ENCODE measurements around the gene LITAF. TPM values are rescaled to one million over a fixed set of nuclear protein-coding genes. Genes with fewer than 3 reads are reported as not detected.

LITAF gene
- total and polyA plus RNA-seq, 2 of the 4 experiments (the other 2 are of a cell fraction) = 113 to 206 TPM

DNA sequence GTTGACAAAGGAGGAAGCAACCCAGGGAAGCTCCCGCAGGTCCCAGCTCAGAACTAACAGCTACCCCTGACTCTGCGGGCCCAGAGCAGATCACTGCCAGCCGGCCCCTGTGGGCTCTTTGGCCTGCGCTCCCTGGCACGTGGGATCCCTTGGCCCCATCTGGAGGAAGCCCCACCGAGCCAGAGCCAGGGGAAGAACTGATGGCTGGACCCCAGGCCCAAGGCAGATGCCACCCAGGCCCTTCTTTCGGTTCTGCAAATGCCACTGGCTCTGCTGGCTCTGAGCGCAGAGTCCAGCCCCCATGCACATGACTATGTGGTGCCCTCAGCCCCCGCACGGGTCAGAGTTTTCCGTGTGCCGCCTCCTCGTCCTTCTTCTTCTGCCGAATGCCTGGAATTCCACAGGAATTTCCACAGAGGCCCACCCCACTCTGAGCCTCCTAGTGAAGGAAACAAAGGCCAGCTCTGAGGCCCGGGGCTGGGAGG is 45.8 kb upstream of the LITAF start:
- peak overlapping the region; percentile 86 for H4K5ac ChIP-seq (ENCODE audit: low read depth, low read length)
- H4K20me1 ChIP-seq (ENCODE audit: insufficient read depth, low read length) = no peaks in the 10 kb centered on the region
- peak overlapping the region; percentile 13 for H3K4me2 ChIP-seq (ENCODE audit: low read depth, low read length)
- H3K56ac ChIP-seq (ENCODE audit: extremely low read depth, insufficient read depth, low read length) = peak overlapping the region; percentile 73; the same call in 1 of the 2 replicates
- H3K4me3 ChIP-seq (ENCODE audit: insufficient read depth, low read depth, low read length) = no peak overlapping the region
- in situ Hi-C loops (cut with MboI; ENCODE audit: low sequenced_read_pairs) (no loop called here), intact Hi-C loops (cut with micrococcal nuclease) (no loop called here), dilution Hi-C loops (cut with HindIII; ENCODE audit: low sequenced_read_pairs, unreplicated experiment) (no loop called here)
- peaks cover 12% of the 10 kb centered on the region for H3K9me1 ChIP-seq (ENCODE audit: insufficient read depth, low read length)
- peak overlapping the region; percentile 100 for H2AK5ac ChIP-seq (ENCODE audit: low read depth, low read length)
- H3K9me3 ChIP-seq (ENCODE audit: control insufficient read depth, insufficient read depth, low read length) = no peaks in the 10 kb centered on the region
- H3K27me3 ChIP-seq (ENCODE audit: control insufficient read depth, insufficient read depth, low read length) = no peaks in the 10 kb centered on the region
- peak overlapping the region; percentile 93 for H2AFZ ChIP-seq (replicated peaks; ENCODE audit: low read length, poor library complexity)
- H3K4me1 ChIP-seq (ENCODE audit: control insufficient read depth, insufficient read depth, low read length) = peaks cover 36% of the 10 kb centered on the region
- no peaks in the 10 kb centered on the region for H3K36me3 ChIP-seq (ENCODE audit: control insufficient read depth, insufficient read depth, low read length)
- no peaks in the 10 kb centered on the region; a peak in 1 of 4 replicates for H3K79me1 ChIP-seq (ENCODE audit: low read depth in 1 of 2, low read length in 2 of 2)
- H2BK15ac ChIP-seq (ENCODE audit: low read depth, low read length) = peak overlapping the region; percentile 100
- peak overlapping the region; percentile 85 for H2AK9ac ChIP-seq (replicated peaks; ENCODE audit: low read depth, low read length, poor library complexity)
- H3K14ac ChIP-seq (replicated peaks; ENCODE audit: low read depth, low read length) = peak overlapping the region; percentile 98
- ChIA-PET CTCF (no interaction called here), POLR2A (ENCODE audit: unreplicated experiment) (no interaction called here)
- WGBS, 2 experiments (ENCODE audit: extremely low coverage in 2 of 2, insufficient read length in 1 of 2) = 18% methylated on average over 10 of the region's 15 CpGs; no CpG with 5 or more reads in 1 of the 2 experiments
- H4K91ac ChIP-seq (ENCODE audit: insufficient read depth, low read depth, low read length) = peak overlapping the region; percentile 100
- H2BK20ac ChIP-seq (ENCODE audit: low read depth, low read length) = peak overlapping the region; percentile 100
- peak overlapping the region; percentile 100 for H3K4ac ChIP-seq (ENCODE audit: low read depth, low read length)
- DNase-seq (peak; percentile 93), ATAC-seq (ENCODE audit: low read depth) (peak; percentile 94)
- peak overlapping the region; percentile 98 for H3K27ac ChIP-seq (ENCODE audit: insufficient read depth, low read length)
- peak overlapping the region; percentile 85 for H3K18ac ChIP-seq (ENCODE audit: low read depth, low read length)
- H3K9ac ChIP-seq (ENCODE audit: low read depth, low read length) = peak overlapping the region; percentile 40
- H2BK120ac ChIP-seq (ENCODE audit: low read depth, low read length) = peak overlapping the region; percentile 100
- H4K8ac ChIP-seq (ENCODE audit: low read depth in 2 of 2, low read length in 2 of 2) = peak overlapping the region; percentile 88 to 99
- peak; percentile 99 for TF ChIP-seq BHLHE40 (IDR thresholded peaks at IDR 0.05; ENCODE audit: low read depth, low read length)
- no peak for TF ChIP-seq SMC3 (IDR thresholded peaks at IDR 0.05; ENCODE audit: low read depth, low read length)
- no peak for TF ChIP-seq CHD1 (IDR thresholded peaks at IDR 0.05; ENCODE audit: low read depth, low read length)
- TF ChIP-seq, protein P1, sequence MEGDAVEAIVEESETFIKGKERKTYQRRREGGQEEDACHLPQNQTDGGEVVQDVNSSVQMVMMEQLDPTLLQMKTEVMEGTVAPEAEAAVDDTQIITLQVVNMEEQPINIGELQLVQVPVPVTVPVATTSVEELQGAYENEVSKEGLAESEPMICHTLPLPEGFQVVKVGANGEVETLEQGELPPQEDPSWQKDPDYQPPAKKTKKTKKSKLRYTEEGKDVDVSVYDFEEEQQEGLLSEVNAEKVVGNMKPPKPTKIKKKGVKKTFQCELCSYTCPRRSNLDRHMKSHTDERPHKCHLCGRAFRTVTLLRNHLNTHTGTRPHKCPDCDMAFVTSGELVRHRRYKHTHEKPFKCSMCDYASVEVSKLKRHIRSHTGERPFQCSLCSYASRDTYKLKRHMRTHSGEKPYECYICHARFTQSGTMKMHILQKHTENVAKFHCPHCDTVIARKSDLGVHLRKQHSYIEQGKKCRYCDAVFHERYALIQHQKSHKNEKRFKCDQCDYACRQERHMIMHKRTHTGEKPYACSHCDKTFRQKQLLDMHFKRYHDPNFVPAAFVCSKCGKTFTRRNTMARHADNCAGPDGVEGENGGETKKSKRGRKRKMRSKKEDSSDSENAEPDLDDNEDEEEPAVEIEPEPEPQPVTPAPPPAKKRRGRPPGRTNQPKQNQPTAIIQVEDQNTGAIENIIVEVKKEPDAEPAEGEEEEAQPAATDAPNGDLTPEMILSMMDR (conservative IDR thresholded peaks at IDR 0.05; ENCODE audit: low read depth, low read length) = 0 out of 2 replicates have a peak, but pooled peaks have one; percentile 6
- TF ChIP-seq RFX5 (IDR thresholded peaks at IDR 0.05; ENCODE audit: low read depth, low read length) = no peak
- peak; percentile 92 for TF ChIP-seq MAZ (IDR thresholded peaks at IDR 0.05; ENCODE audit: borderline replicate concordance, low read depth, low read length)
- TF ChIP-seq USF2 (IDR thresholded peaks at IDR 0.05; ENCODE audit: low read depth, low read length) = peak; percentile 62
- no peak for TF ChIP-seq ELK1 (IDR thresholded peaks at IDR 0.05; ENCODE audit: borderline replicate concordance, low read depth, low read length)
- peak; percentile 51 for TF ChIP-seq RCOR1 (IDR thresholded peaks at IDR 0.05; ENCODE audit: insufficient replicate concordance, low read length)
- no peak for TF ChIP-seq FOS (IDR thresholded peaks at IDR 0.05; ENCODE audit: low read depth, low read length)
- TF ChIP-seq RAD21 (IDR thresholded peaks at IDR 0.05; ENCODE audit: low read length) = no peak
- TF ChIP-seq POLR2A (IDR thresholded peaks at IDR 0.05; ENCODE audit: low read depth, low read length) = peak; percentile 66; the same call in 1 of the 2 replicates
- no peak for TF ChIP-seq MXI1 (IDR thresholded peaks at IDR 0.05; ENCODE audit: borderline replicate concordance, low read depth, low read length)
- peak; percentile 55; the same call in 1 of the 2 replicates for TF ChIP-seq CEBPB (IDR thresholded peaks at IDR 0.05; ENCODE audit: low read depth, low read length)
- TF ChIP-seq MAFK (IDR thresholded peaks at IDR 0.05; ENCODE audit: low read depth, low read length) = no peak
- peak; percentile 31; the same call in 1 of the 2 replicates for TF ChIP-seq NFE2L2 (IDR thresholded peaks at IDR 0.05; ENCODE audit: low read depth, low read length)
- no TSS peak for BruUV-seq (replicated peaks)
- H2BK5ac ChIP-seq (ENCODE audit: low read depth, low read length, poor library complexity, severe bottlenecking) = peak overlapping the region; percentile 58
- peak overlapping the region; percentile 96 for H3K23ac ChIP-seq (ENCODE audit: low read depth, low read length)
